ENCODE data around the gene ROS1. TPM values are rescaled to one million over a fixed set of nuclear protein-coding genes. Genes with fewer than 3 reads are reported as not detected.

ROS1 gene
- total and polyA plus RNA-seq, 4 donors: under 0.01 TPM; not detected in 3

DNA sequence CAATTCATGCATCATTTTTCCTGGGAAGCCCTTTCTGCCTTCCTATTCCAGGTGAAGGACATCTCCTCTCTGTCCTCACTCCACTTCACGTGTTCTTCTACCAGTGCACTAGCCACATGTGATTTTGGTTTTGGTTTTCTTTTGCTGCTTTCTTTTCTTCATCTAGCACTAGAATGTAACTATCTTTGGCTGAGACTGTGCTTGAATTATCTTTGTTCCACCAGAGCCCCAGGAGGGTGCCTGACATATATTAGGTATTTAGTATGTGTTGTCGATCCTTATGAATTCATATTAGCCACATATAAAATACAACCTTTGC is 80.5 kb downstream of the ROS1 start:
- Histone ChIP-seq H3K27ac (ENCODE audit: low read depth in 1 of 2, low read length in 2 of 2) (no peak overlapping the region), H3K9ac (ENCODE audit: low read depth in 1 of 2, low read length in 2 of 2) (no peak overlapping the region), H3K4me3 (ENCODE audit: low read depth in 1 of 3, low read length in 3 of 3) (no peak overlapping the region), H3K27me3 (ENCODE audit: control insufficient read depth in 4 of 4, insufficient read depth in 4 of 4, low read length in 3 of 4) (peaks cover 0 to 2% (median 0%) of the 10 kb centered on the region in 4 donors), H3K9me3 (ENCODE audit: control insufficient read depth in 4 of 4, low read length in 3 of 4) (no peaks in the 10 kb centered on the region), H3K36me3 (ENCODE audit: control insufficient read depth in 4 of 4, insufficient read depth in 3 of 4, low read depth in 1 of 4, low read length in 3 of 4) (no peaks in the 10 kb centered on the region), H3K4me1 (ENCODE audit: control insufficient read depth in 4 of 4, insufficient read depth in 4 of 4, low read length in 3 of 4) (no peaks in the 10 kb centered on the region)
- TF ChIP-seq NR2F2 (IDR thresholded peaks at IDR 0.05) (no peak), HNF4A (conservative IDR thresholded peaks at IDR 0.05) (no peak), RAD21 (IDR thresholded peaks at IDR 0.05) (no peak), HNF4G (IDR thresholded peaks at IDR 0.05) (no peak), EGR1 (IDR thresholded peaks at IDR 0.05; ENCODE audit: low read depth in 2 of 2) (no peak), GABPA (IDR thresholded peaks at IDR 0.05 in 1 of 2, conservative IDR thresholded peaks at IDR 0.05 in 1 of 2) (no peak), SP1 (IDR thresholded peaks at IDR 0.05) (no peak), FOXA2 (IDR thresholded peaks at IDR 0.05) (no peak), FOXA1 (IDR thresholded peaks at IDR 0.05) (no peak), MAX (IDR thresholded peaks at IDR 0.05) (no peak), TAF1 (conservative IDR thresholded peaks at IDR 0.05) (no peak)
- TF ChIP-seq, protein P1, sequence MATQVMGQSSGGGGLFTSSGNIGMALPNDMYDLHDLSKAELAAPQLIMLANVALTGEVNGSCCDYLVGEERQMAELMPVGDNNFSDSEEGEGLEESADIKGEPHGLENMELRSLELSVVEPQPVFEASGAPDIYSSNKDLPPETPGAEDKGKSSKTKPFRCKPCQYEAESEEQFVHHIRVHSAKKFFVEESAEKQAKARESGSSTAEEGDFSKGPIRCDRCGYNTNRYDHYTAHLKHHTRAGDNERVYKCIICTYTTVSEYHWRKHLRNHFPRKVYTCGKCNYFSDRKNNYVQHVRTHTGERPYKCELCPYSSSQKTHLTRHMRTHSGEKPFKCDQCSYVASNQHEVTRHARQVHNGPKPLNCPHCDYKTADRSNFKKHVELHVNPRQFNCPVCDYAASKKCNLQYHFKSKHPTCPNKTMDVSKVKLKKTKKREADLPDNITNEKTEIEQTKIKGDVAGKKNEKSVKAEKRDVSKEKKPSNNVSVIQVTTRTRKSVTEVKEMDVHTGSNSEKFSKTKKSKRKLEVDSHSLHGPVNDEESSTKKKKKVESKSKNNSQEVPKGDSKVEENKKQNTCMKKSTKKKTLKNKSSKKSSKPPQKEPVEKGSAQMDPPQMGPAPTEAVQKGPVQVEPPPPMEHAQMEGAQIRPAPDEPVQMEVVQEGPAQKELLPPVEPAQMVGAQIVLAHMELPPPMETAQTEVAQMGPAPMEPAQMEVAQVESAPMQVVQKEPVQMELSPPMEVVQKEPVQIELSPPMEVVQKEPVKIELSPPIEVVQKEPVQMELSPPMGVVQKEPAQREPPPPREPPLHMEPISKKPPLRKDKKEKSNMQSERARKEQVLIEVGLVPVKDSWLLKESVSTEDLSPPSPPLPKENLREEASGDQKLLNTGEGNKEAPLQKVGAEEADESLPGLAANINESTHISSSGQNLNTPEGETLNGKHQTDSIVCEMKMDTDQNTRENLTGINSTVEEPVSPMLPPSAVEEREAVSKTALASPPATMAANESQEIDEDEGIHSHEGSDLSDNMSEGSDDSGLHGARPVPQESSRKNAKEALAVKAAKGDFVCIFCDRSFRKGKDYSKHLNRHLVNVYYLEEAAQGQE (IDR thresholded peaks at IDR 0.05): no peak
- TF ChIP-seq, protein P2, sequence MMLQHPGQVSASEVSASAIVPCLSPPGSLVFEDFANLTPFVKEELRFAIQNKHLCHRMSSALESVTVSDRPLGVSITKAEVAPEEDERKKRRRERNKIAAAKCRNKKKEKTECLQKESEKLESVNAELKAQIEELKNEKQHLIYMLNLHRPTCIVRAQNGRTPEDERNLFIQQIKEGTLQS (IDR thresholded peaks at IDR 0.05): no peak
- TF ChIP-seq, protein P3, sequence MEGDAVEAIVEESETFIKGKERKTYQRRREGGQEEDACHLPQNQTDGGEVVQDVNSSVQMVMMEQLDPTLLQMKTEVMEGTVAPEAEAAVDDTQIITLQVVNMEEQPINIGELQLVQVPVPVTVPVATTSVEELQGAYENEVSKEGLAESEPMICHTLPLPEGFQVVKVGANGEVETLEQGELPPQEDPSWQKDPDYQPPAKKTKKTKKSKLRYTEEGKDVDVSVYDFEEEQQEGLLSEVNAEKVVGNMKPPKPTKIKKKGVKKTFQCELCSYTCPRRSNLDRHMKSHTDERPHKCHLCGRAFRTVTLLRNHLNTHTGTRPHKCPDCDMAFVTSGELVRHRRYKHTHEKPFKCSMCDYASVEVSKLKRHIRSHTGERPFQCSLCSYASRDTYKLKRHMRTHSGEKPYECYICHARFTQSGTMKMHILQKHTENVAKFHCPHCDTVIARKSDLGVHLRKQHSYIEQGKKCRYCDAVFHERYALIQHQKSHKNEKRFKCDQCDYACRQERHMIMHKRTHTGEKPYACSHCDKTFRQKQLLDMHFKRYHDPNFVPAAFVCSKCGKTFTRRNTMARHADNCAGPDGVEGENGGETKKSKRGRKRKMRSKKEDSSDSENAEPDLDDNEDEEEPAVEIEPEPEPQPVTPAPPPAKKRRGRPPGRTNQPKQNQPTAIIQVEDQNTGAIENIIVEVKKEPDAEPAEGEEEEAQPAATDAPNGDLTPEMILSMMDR (IDR thresholded peaks at IDR 0.05; ENCODE audit: low read depth, low read length, missing input control): no peak
- TF ChIP-seq, protein P4, sequence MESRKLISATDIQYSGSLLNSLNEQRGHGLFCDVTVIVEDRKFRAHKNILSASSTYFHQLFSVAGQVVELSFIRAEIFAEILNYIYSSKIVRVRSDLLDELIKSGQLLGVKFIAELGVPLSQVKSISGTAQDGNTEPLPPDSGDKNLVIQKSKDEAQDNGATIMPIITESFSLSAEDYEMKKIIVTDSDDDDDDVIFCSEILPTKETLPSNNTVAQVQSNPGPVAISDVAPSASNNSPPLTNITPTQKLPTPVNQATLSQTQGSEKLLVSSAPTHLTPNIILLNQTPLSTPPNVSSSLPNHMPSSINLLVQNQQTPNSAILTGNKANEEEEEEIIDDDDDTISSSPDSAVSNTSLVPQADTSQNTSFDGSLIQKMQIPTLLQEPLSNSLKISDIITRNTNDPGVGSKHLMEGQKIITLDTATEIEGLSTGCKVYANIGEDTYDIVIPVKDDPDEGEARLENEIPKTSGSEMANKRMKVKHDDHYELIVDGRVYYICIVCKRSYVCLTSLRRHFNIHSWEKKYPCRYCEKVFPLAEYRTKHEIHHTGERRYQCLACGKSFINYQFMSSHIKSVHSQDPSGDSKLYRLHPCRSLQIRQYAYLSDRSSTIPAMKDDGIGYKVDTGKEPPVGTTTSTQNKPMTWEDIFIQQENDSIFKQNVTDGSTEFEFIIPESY (IDR thresholded peaks at IDR 0.05): no peak
- WGBS: 89% methylated on average over 2 of the region's 2 CpGs
- no peak for DNase-seq (ENCODE audit: low spot score)
